Kidney tubule cell (primary cell): ENCODE data around the gene TICAM1.

Source experiments
- DNase-seq: peaks from one replicate; pipeline ENCODE4 v3.0.0-alpha.2; 2018; ENCODE audit warnings: low spot score

TICAM1 gene

DNA sequence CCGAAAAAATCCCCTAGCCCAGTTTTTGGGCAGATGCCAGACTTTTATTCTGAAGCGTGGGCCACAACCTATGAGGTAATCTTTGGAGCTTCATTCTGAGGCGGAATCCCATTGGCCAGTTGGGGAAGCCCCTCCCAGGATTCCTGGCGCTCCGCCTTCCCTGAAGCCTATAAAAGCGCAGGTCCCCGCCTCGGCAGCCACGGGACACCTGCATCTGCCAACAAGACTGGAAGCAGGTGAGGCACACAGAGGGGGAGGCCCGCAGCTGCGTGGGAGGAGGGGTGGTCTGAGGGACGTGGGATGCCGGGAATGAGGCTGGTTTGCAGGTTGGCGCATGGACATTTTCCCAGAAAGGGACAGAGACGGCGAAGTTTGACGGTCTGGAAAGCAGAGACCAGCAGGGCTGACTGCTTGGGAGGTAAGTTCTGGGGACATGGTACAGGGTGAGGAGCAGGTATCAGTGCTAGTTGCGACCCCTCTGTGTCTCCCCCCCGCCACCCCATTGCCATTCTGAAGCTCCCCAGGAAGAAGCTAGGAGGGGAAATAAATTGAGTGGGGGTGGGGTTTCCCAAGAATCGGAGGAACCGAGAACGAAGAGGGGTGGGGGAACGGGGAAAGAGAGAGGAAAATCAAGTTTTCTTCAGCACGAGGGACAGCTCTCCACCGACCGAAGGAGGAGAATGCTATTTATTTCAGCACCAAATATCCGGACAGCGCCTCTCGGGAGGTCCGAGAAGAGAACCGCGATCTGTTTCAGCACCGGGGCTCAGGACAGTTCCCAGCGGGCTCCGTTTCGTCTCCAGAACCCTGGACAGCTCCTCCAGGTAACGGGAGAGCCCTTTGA is 62.4 kb downstream of the TICAM1 start:
- DNase-seq: peak; percentile 78
